Caki2 (cell line): ENCODE measurements around the gene ZFPL1. TPM values are rescaled to one million over a fixed set of nuclear protein-coding genes. Genes with fewer than 3 reads are reported as not detected.
A peak's percentile ranks its signal among the peaks of the same experiment; 100 is the strongest.

ENCODE experiments used
- DNase-seq: peaks from one replicate; pipeline ENCODE4 v3.0.0-alpha.2; 2015; ENCODE audit warnings: low read depth
- in situ Hi-C: cut with HindIII; loops from 2 replicates; pipeline ENCODE4 v1.10.0; 2016; ENCODE audit warnings: low sequenced_read_pairs, low pct_unique_long_range_greater_than_20kb, mixed read lengths
- total RNA-seq: library from RNA; depleted of rRNA; stranded (reverse); fragments of >200 nt; shearing (Covaris generic); gene quantifications from 2 replicates; pipeline ENCODE4 v1.2.3, GENCODE V29; 2014; ENCODE audit warnings: low replicate concordance; rRNA removed

Gene ZFPL1
- 39.6 and 78.3 TPM in 2 replicates for total RNA-seq

GRCh38 chr11:65083834-65084597 lies at the start of gene ZFPL1, which contains the start of gene CDCA5:
ZFPL1 (plus strand) TSS chr11:65084222; CDS start chr11:65084699, 477 bp downstream.
CDCA5 (minus strand) TSS chr11:65084040; CDS start chr11:65083978, 62 bp downstream.
- in situ Hi-C loops = no loop called here
- DNase-seq = peak; percentile 90

DNA sequence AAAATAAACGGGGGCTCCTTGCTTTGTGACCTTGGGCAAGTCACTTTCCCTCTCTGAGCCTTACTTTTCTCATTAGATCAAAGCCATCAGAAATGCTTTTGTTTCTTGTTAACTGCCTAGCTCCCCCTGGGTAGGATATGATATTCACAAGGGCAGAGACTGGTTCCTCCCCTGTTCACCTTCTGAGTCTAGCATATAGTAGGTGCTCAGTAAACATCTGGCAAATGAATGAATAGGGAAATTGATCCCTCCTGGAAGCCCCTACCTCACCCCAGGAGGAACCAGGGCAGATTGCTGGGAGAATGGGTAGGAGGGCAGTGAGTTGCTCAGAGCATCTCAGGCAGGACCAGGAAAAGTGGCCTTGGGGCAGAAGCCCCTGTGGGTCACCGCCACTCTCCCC lies 49.6 kb upstream of the ZFPL1 start:
- in situ Hi-C loops = no loop called here
- DNase-seq = no peak

DNA sequence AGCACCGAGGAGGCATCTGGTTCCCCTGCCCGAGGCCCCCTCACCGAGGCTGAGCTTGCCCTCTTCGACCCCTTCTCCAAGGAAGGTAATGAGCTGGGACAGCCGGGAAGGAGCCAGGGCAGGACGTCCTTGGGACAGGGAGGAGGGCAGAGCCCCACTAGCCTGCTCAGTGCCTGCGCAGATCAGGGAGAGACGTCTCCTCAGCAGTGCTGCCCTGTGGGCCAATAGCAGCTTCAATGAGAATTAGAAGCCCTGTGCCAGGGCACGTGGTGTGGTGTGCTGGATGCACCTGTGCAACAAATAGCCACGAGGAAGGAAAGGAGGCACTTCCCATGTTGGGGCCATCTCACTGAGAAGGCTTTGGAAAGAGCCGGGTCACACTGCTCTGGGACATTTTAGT lies 48.4 kb upstream of the ZFPL1 start:
- in situ Hi-C loops = no loop called here
- DNase-seq = no peak

- no peak for DNase-seq
- in situ Hi-C loops = no loop called here
Measured at GRCh38 chr11:65036931-65037330, 47.1 kb upstream of the ZFPL1 start.

DNA sequence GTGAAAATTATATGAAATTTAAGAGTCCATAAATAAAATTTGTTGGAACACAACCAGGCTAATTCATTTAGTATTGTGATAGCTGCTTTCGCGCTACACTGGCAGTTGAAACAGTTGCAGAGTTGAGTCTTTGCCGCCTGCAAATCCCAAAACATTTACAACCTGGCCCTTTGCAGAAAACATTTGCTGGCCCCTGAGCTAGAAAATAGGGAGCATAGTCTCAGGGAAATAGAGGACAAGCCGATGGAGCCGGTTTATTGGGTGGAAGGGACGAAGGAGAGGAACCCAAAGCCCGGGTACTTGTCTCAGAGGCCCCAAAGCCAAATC lies 43.5 kb upstream of the ZFPL1 start:
- in situ Hi-C loops = no loop called here

GRCh38 chr11:65040847-65041622 lies 43.0 kb upstream of the ZFPL1 start, which contains the start of gene SAC3D1:
SAC3D1 (plus strand) TSS chr11:65041210; CDS start chr11:65041293, 83 bp downstream.
- in situ Hi-C loops = no loop called here
- DNase-seq = peak; percentile 94

More for the DNA sequence above, 43.5 kb upstream of the ZFPL1 start:
- DNase-seq = no peak

- DNase-seq = no peak
- in situ Hi-C loops = no loop called here
Measured at GRCh38 chr11:65042891-65043290, 41.1 kb upstream of the ZFPL1 start.

DNA sequence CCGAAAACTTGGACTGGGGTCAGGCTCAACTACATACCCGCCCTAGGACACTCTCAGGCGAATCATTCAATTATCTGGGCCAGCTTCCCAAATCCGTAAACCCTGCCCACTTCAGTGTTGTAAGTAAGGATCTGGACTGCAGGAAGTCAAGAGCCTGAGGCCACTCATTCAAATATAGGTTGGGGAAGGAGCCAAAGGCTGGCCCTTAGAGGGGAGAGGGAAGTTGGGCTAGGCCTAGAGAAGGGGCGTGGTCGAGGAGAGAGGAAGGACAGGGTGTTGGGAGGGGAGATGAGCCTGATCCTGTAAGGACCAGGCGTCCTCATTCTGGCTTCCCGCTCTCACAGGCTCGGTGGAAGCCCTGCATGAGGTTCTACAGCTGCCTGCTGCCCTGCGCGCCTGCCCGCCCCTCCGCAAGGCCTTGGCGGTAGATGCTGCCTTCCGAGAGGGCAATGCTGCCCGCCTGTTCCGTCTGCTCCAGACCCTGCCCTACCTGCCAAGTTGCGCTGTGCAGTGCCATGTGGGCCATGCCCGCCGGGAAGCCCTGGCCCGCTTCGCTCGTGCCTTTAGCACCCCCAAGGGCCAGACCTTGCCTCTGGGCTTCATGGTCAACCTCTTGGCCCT lies 40.0 kb upstream of the ZFPL1 start:
- in situ Hi-C loops = no loop called here
- no peak for DNase-seq

DNA sequence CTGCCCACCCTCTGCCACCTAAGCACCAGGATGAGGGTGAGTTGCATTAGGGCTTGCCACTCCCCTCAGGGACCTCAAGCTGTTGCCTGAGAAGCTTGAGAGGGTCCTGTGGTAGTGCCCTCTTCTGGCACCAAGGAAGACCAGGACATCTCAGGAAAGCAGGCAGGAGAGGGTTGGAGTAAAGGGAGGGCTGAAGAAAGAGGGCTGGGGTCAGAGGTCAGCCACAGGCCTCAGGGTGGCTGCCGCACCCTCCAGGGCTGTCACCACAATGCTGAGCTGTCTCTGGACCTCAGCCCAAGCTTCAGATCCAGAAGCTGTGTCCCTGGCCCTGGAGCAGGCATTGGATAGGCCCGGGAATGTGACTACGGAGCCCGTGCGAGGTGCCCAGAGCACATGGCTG lies 39.0 kb upstream of the ZFPL1 start:
- in situ Hi-C loops = no loop called here
- no peak for DNase-seq

GRCh38 chr11:65045728-65046127 lies 38.3 kb upstream of the ZFPL1 start:
- no peak for DNase-seq
- in situ Hi-C loops = no loop called here

GRCh38 chr11:65047581-65048422 lies 36.2 kb upstream of the ZFPL1 start:
- no peak for DNase-seq
- in situ Hi-C loops = no loop called here

DNA sequence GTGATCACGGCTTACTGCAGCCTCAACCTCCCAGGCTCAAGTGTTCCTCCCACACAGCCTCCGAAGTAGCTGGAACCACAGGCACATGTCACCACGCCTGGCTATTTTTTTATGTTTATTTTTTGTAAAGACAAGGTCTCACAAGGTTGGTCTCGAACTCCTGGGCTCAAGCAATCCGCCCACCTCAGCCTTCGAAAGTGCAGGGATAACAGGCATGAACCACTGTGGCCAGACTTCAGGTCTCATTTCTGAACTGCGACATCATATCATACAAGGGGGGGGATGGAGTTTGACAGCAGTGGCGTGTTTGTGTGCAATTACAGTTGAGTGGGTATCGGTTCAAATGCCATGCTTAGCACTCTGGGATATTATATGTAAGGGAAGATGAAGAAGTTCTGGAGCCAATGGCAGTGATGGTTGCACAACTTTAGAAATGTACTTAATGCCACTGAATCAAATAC lies 32.6 kb upstream of the ZFPL1 start:
- in situ Hi-C loops = no loop called here
- DNase-seq = no peak

DNA sequence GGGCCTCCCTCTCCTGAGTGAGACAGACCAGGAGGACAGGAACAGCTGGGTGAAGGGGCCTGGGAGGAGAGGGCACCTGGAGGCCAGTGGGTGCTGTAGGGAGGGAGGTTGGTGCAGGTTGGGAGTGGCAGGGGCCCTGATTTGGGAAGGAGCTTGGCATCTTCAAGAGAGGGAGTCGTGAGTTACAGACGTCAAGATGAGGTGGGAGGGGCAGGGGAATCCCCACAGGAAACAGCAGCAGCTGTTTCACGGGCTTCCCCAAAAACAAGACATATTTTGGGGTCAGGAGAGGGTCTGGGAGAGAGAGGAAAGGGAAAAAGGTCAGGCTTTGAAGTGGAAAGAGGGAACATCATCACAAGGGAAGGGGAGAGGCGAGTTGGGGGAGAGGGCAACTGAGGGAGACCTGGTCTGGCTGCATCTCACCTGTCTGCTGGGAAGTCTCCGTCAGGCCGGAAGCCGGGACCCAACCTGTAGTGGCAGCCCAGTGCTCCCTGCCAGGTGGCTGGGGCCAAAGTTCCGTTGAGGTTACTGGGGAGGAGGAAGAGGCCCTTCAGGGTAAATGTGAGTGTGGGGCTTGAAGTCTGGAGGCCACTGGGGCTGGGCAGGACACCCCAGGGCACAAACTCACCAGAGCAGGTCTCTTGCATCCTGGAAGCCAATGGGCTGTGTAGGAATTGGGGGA lies 30.1 kb upstream of the ZFPL1 start:
- in situ Hi-C loops = no loop called here
- no peak for DNase-seq

DNA sequence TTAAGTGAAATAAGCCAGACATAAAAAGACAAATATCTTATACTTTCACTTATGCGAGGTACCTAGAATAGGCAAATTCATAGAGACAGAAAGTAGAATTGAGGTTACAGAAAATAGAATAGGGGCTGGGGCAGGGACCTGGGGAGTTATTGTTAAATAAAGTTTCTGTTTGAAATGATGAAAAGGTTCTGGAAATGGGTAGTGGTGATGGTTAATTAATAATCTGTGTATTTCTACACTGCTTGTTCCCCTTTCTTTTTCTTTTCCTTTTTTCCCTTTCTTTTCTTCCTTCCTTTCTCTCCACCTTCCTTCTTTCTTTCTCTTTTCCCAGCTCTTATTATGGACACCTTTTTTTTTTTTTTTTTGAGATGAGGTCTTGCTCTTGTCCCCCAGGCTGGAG lies 28.5 kb upstream of the ZFPL1 start:
- in situ Hi-C loops = no loop called here
- DNase-seq = no peak

DNA sequence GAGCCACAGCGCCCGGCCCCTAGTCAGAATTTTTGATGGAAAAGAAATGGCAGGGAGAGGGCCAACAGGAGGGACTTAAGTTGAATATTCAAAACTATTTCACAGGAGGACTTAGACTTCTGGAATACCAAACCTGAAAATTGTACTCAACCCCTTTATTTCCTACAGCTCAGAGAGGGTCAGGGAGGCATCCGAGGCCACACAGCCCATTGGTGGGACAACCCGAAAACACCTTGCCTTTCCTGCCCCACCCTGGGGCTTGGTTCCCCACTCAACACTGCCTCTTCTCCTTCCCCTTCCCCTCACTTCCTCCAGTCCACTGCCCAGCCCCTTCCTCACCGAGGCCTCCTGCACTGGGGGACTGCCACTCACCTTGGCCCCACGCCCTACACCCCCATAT lies 27.0 kb upstream of the ZFPL1 start:
- in situ Hi-C loops = no loop called here
- DNase-seq = no peak

GRCh38 chr11:65057526-65057925 lies 26.5 kb upstream of the ZFPL1 start:
- no peak for DNase-seq
- in situ Hi-C loops = no loop called here

GRCh38 chr11:65058012-65058411 lies 26.0 kb upstream of the ZFPL1 start:
- DNase-seq = no peak

More at GRCh38 chr11:65058012-65058411, 26.0 kb upstream of the ZFPL1 start:
- in situ Hi-C loops = no loop called here
